Calu3 (cell line): ENCODE data around the gene ENTPD2. TPM values are rescaled to one million over a fixed set of nuclear protein-coding genes. Genes with fewer than 3 reads are reported as not detected.
A peak's percentile ranks its signal among the peaks of the same experiment; 100 is the strongest.

Experiments
- BruUV-seq: library from RNA; stranded (reverse); fragments of 400-500 nt; replicated peaks from 2 replicates; lab custom pipeline; 2021; lab: Mats Ljungman, UMichigan
- CTCF ChIA-PET: fragments of 300-600 bp; sonication (Branson Sonifier 250); formaldehyde crosslinking; loops from one replicate; lab custom pipeline; 2022; ENCODE audit warnings: antibody characterized with exemption; lab: Charles Lee
- DNase-seq: peaks from one replicate; pipeline ENCODE4 v3.0.0; 2022
- H3K27ac Mint-ChIP-seq: one replicate; pipeline ENCODE4 v1.8.0; 2022; ENCODE audit warnings: mixed read lengths; ENCODE audit not compliant: unreplicated experiment
- H3K27me3 Mint-ChIP-seq: one replicate; pipeline ENCODE4 v1.8.0; 2022; ENCODE audit warnings: mixed read lengths; ENCODE audit not compliant: unreplicated experiment
- H3K36me3 Mint-ChIP-seq: one replicate; pipeline ENCODE4 v1.8.0; 2022; ENCODE audit warnings: mild to moderate bottlenecking, moderate library complexity, mixed read lengths; ENCODE audit not compliant: insufficient read depth, unreplicated experiment
- H3K4me1 Mint-ChIP-seq: one replicate; pipeline ENCODE4 v1.8.0; 2022; ENCODE audit warnings: mild to moderate bottlenecking, low read depth, mixed read lengths; ENCODE audit not compliant: unreplicated experiment
- H3K4me3 Mint-ChIP-seq: one replicate; pipeline ENCODE4 v1.8.0; 2022; ENCODE audit warnings: mild to moderate bottlenecking, low read depth, moderate library complexity, mixed read lengths; ENCODE audit not compliant: unreplicated experiment
- H3K9me3 Mint-ChIP-seq: one replicate; pipeline ENCODE4 v1.8.0; 2022; ENCODE audit warnings: low read depth, mixed read lengths; ENCODE audit not compliant: unreplicated experiment
- CTCF ChIP-seq: fragments of 200-600 bp; IDR thresholded peaks from one replicate; pipeline ENCODE4 v1.8.0; 2022; ENCODE audit warnings: antibody characterized with exemption; ENCODE audit not compliant: unreplicated experiment
- intact Hi-C: fragments of 100-400 bp; cut with micrococcal nuclease; formaldehyde crosslinking; loops from one replicate; pipeline ENCODE4 v1.10.0; 2022; ENCODE audit not compliant: unreplicated experiment
- total RNA-seq: library from RNA; stranded (reverse); gene quantifications from 2 replicates; pipeline ENCODE4 v1.2.3, GENCODE V29; 2022

ENTPD2 gene
- total RNA-seq, 1 experiment from 2014 or later, result 3.8 TPM

DNA sequence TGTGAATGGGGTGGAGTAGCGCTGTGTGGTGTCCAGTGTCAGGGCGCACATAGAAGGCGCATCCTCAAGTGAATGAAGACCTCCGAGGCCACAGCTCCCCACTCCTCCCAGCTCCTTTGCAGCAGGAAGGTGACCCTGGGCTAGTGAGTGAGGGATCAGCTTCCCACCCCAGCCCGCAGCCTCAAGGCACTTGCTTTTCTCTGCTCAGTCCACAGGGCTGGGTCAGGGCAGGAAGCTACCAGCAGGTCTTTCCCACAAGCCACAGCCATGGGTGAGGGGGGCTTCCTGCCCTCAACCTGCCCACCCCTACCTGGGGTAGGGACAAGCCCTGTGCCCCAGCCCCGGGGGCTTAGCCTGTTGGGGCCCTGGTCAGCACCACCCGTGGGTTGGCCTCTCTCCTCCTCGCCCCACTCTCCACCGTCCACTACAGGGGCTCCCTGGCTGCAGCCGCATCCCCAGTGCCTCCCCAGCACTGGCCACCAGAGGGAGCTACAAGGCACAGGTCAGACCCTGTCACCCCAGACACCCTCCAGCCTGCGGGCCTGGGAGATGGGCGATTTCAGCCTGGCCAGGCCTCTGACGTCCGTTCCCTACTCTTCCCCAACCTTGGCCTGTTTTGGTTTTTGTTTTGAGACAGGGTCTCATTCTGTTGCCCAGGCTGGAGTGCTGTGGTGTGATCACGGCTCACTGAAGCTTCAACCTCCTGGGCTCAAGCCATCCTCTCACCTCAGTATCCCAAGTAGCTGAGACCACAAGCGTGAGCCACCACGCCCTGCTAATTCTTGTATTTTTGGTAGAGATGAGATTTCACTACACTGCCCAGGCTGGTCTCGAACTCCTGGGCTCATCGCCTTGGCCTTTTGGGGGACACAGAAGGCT, 24.6 kb downstream of the ENTPD2 start:
- H3K4me3 Mint-ChIP-seq, result peak overlapping the region; percentile 63
- no peak for TF ChIP-seq CTCF
- CTCF ChIA-PET, result interaction anchor here (0.5 to 2.1 kb wide), 13 partner anchors 12 to 239 kb away, joined by 3 to 20 read pairs (median 3); partner anchors contain the start of genes AJM1, FBXW5, NPDC1 and TMEM141
- intact Hi-C loops, result no loop called here
- H3K9me3 Mint-ChIP-seq, result no peaks in the 10 kb centered on the region
- H3K27ac Mint-ChIP-seq, result no peak overlapping the region
- H3K27me3 Mint-ChIP-seq, result no peaks in the 10 kb centered on the region
- peaks cover 18% of the 10 kb centered on the region for H3K36me3 Mint-ChIP-seq
- DNase-seq, result peak; percentile 79
- BruUV-seq, result no TSS peak
- peaks cover under 1% of the 10 kb centered on the region for H3K4me1 Mint-ChIP-seq

- H3K4me1 Mint-ChIP-seq, result no peaks in the 10 kb centered on the region
- BruUV-seq, result no TSS peak
- no peaks in the 10 kb centered on the region for H3K9me3 Mint-ChIP-seq
- peak; percentile 31 for TF ChIP-seq CTCF
- H3K27ac Mint-ChIP-seq, result no peak overlapping the region
- peak overlapping the region; percentile 63 for H3K4me3 Mint-ChIP-seq
- intact Hi-C loops, result no loop called here
- DNase-seq, result peak; percentile 66
- peaks cover 22% of the 10 kb centered on the region for H3K36me3 Mint-ChIP-seq
- CTCF ChIA-PET, result interaction anchor here (1.0 to 2.1 kb wide), 7 partner anchors 18 to 127 kb away, joined by 3 to 20 read pairs (median 4); partner anchors contain the start of genes FBXW5 and NPDC1
- H3K27me3 Mint-ChIP-seq, result no peaks in the 10 kb centered on the region
These were observed 25.4 kb downstream of the ENTPD2 start for GRCh38 chr9:137028263-137029057.

DNA sequence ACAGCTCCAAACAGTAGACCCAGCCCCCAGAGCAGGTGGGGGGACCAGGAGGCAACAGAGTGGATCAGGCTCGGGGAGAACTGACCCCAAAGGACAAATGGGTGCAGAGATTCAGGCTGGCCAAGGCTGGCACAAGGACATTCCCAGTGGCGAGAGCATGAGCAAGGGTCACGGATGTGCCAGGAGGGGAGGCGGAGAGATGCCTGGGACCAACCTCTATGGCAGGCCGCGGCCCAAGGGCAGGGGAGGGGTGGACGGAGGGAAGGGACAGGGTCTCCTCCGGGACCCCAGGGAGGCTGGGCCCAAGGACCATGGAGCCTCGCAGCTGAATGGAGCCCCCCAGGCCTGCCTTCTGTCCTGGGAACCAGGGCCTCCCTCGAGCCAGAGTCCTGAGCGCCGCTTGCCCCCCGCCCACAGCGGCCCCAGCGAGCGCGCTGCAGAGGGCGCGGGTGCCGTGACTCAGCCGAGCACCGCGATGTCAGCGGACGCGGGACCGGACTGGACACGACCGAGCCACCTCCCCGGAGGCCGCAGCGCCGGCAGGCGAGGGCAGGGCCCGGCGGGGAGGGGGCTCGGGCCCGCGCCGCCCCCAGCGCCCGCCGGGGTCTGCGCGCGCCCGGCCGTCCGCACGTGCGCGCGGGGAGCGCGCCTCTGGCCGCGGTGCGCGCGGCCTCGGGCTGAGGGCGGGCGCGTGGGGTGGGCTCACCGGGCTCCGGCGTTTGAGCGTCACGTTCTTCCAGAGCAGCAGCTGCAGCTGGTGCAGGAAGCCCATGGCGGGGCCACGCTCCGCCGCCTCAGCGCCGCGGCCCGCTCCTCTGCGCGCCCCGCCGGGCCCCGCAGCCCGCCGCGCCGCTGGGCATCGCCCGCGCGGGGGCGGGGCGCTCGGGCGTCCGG, 26.2 kb downstream of the ENTPD2 start, which contains the start of gene ABCA2:
ABCA2 (minus strand) TSS at position 869 of the 894 bp plus-strand sequence; CDS start at position 772, 97 bp downstream.
- peak within 1 kb of the TSS; percentile 69 for H3K4me3 Mint-ChIP-seq
- peaks cover 22% of the 10 kb centered on the region for H3K36me3 Mint-ChIP-seq
- intact Hi-C loops, result no loop called here
- TF ChIP-seq CTCF, result no peak
- peak within 1 kb of the TSS; percentile 27 for H3K27ac Mint-ChIP-seq
- H3K27me3 Mint-ChIP-seq, result no peaks in the 10 kb centered on the region
- DNase-seq, result no peak
- H3K4me1 Mint-ChIP-seq, result no peaks in the 10 kb centered on the region
- BruUV-seq, result no TSS peak
- H3K9me3 Mint-ChIP-seq, result no peaks in the 10 kb centered on the region
- CTCF ChIA-PET, result no interaction called here

- CTCF ChIA-PET, result no interaction called here
- no peak for TF ChIP-seq CTCF
- BruUV-seq, result no TSS peak
- peak overlapping the region; percentile 69 for H3K4me3 Mint-ChIP-seq
- no peaks in the 10 kb centered on the region for H3K4me1 Mint-ChIP-seq
- H3K36me3 Mint-ChIP-seq, result peaks cover 27% of the 10 kb centered on the region
- no peaks in the 10 kb centered on the region for H3K9me3 Mint-ChIP-seq
- DNase-seq, result no peak
- intact Hi-C loops, result no loop called here
- H3K27ac Mint-ChIP-seq, result peak overlapping the region; percentile 27
- H3K27me3 Mint-ChIP-seq, result no peaks in the 10 kb centered on the region
These were observed 27.0 kb downstream of the ENTPD2 start for GRCh38 chr9:137026828-137027227.
